Measurements from ENCODE around the gene CACNA1D. TPM values are rescaled to one million over a fixed set of nuclear protein-coding genes. Genes with fewer than 3 reads are reported as not detected.

CACNA1D gene
- total RNA-seq, 1 donor from 2014 or later: 47.2 TPM

GRCh38 chr3:53646723-53647122, 152.3 kb downstream of the CACNA1D start:
- H3K27ac ChIP-seq: no peak overlapping the region
- intact Hi-C loops (cut with DNase I): no loop called here
- ATAC-seq: no peak

GRCh38 chr3:53649816-53650215, 155.4 kb downstream of the CACNA1D start:
- no peaks in the 10 kb centered on the region for H3K27me3 ChIP-seq
- DNase-seq: no peak
- intact Hi-C loops (cut with DNase I): no loop called here
- ATAC-seq: no peak
- no peak for TF ChIP-seq CTCF (IDR thresholded peaks at IDR 0.05)
- peaks cover 4% of the 10 kb centered on the region for H3K4me1 ChIP-seq
- H3K4me3 ChIP-seq: no peak overlapping the region
- no peaks in the 10 kb centered on the region for H3K36me3 ChIP-seq
- no peaks in the 10 kb centered on the region for H3K9me3 ChIP-seq
- no peak overlapping the region for H3K27ac ChIP-seq

More at GRCh38 chr3:53646723-53647122, 152.3 kb downstream of the CACNA1D start:
- no peaks in the 10 kb centered on the region for H3K9me3 ChIP-seq
- no peak for TF ChIP-seq CTCF (IDR thresholded peaks at IDR 0.05)
- H3K36me3 ChIP-seq: no peaks in the 10 kb centered on the region
- H3K4me3 ChIP-seq: no peak overlapping the region
- H3K27me3 ChIP-seq: no peaks in the 10 kb centered on the region
- peaks cover 4% of the 10 kb centered on the region for H3K4me1 ChIP-seq
- no peak for DNase-seq

- DNase-seq: no peak
- no peak overlapping the region for H3K27ac ChIP-seq
- no peaks in the 10 kb centered on the region for H3K36me3 ChIP-seq
- no peak for TF ChIP-seq CTCF (IDR thresholded peaks at IDR 0.05)
- H3K9me3 ChIP-seq: no peaks in the 10 kb centered on the region
- peaks cover 4% of the 10 kb centered on the region for H3K4me1 ChIP-seq
- intact Hi-C loops (cut with DNase I): no loop called here
- ATAC-seq: no peak
- no peak overlapping the region for H3K4me3 ChIP-seq
- no peaks in the 10 kb centered on the region for H3K27me3 ChIP-seq
Measured at GRCh38 chr3:53650424-53650823, 156.0 kb downstream of the CACNA1D start.

GRCh38 chr3:53650928-53651661, 156.7 kb downstream of the CACNA1D start:
- TF ChIP-seq CTCF (IDR thresholded peaks at IDR 0.05): no peak
- Histone ChIP-seq H3K27me3 (no peaks in the 10 kb centered on the region), H3K4me3 (no peak overlapping the region), H3K4me1 (peaks cover 4% of the 10 kb centered on the region), H3K27ac (no peak overlapping the region), H3K36me3 (no peaks in the 10 kb centered on the region), H3K9me3 (no peaks in the 10 kb centered on the region)
- ATAC-seq (no peak), DNase-seq (no peak)
- intact Hi-C loops (cut with DNase I): no loop called here

- no peak for DNase-seq
- no peaks in the 10 kb centered on the region for H3K36me3 ChIP-seq
- intact Hi-C loops (cut with DNase I): no loop called here
- H3K4me1 ChIP-seq: peaks cover 4% of the 10 kb centered on the region
- H3K27ac ChIP-seq: no peak overlapping the region
- ATAC-seq: no peak
- no peak for TF ChIP-seq CTCF (IDR thresholded peaks at IDR 0.05)
- no peaks in the 10 kb centered on the region for H3K27me3 ChIP-seq
- H3K4me3 ChIP-seq: no peak overlapping the region
- no peaks in the 10 kb centered on the region for H3K9me3 ChIP-seq
Measured at GRCh38 chr3:53651927-53652326, 157.5 kb downstream of the CACNA1D start.

Measured in upper lobe of right lung (tissue), 1 donor.